ENCODE data around the gene RASIP1. TPM values are rescaled to one million over a fixed set of nuclear protein-coding genes. Genes with fewer than 3 reads are reported as not detected.
A peak's percentile ranks its signal among the peaks of the same experiment; 100 is the strongest.

RASIP1 gene
- total and polyA plus RNA-seq, 2 of the 8 experiments (the other 6 are each of a cell fraction or from before 2014, with no cell fraction given) = 9.3 to 11.4 TPM

DNA sequence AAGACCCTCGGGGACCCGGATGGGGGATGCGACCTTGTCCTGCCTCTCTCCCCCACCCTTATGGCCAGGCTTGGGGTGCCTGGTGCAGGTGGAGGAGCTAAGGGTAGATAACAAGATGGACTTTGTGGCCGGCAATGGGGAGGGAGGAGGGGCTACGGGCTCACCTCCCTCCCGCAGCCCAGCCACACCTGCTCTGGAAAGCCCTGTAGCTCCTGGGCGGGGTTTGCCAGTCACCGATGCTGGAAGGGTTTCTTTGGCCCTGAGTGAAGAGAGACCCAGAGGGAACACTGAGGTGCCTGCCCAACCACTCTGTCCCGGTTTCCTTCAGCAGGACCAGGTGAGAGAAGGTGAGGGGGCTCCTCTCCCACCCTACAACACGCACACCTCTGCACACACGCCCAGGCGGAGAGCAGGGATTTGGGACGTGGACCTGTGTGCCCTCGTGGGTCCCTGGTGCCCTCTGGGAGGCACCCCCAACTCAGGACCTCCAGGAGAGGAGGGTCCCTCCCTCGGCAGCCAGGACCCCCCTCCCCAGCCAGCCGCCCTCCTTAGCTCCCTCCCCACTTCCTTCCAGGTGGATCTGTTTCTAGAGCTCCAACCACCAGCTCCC is 44.6 kb downstream of the RASIP1 start, which contains the start of gene FUT2:
TSS of gene FUT2 (plus strand) at position 229 of the 610 bp plus-strand sequence. CDS start 6,986 bp downstream, outside the sequence.
- Histone ChIP-seq H3K36me3 (ENCODE audit: control insufficient read depth in 2 of 4, insufficient read depth in 4 of 4, low read length in 3 of 4) (no peaks in the 10 kb centered on the region), H4K5ac (ENCODE audit: insufficient read length, low read depth, low read length) (peak within 1 kb of the TSS; percentile 84), H2AFZ (ENCODE audit: low read length) (peak within 1 kb of the TSS; percentile 61), H3K79me2 (ENCODE audit: control insufficient read depth in 1 of 2, insufficient read depth in 2 of 2, low read length in 2 of 2) (no peaks in the 10 kb centered on the region), H2BK15ac (ENCODE audit: low read length) (peak within 1 kb of the TSS; percentile 95; the same call in 1 of the 2 replicates), H3K79me1 (ENCODE audit: low read depth, low read length) (peaks cover 2% of the 10 kb centered on the region; the same call in 1 of the 2 replicates), H3K4me3 (ENCODE audit: extremely low read depth in 1 of 4, insufficient read depth in 2 of 4, low read depth in 3 of 4, low read length in 4 of 4) (peak within 1 kb of the TSS; percentile 55 to 94 (median 91)), H3K9ac (replicated peaks in 1 of 4; ENCODE audit: extremely low read depth in 1 of 4, low read depth in 3 of 4, low read length in 3 of 4) (peak within 1 kb of the TSS in 3 of 4 experiments; percentile 42 to 47 (median 46); a peak in 5 of 7 replicates), H4K20me1 (replicated peaks in 1 of 2; ENCODE audit: control insufficient read depth in 1 of 2, insufficient read depth in 2 of 2, low read length in 2 of 2) (no peaks in the 10 kb centered on the region), H2BK12ac (ENCODE audit: low read depth, low read length) (peak within 1 kb of the TSS; percentile 82; the same call in 1 of the 2 replicates), H3K27me3 (replicated peaks in 1 of 4; ENCODE audit: control insufficient read depth in 3 of 4, extremely low read depth in 1 of 4, insufficient read depth in 3 of 4, low read length in 3 of 4) (no peaks in the 10 kb centered on the region), H2AK5ac (ENCODE audit: low read depth, low read length) (no peak within 1 kb of the TSS), H3K14ac (ENCODE audit: insufficient read length) (peak within 1 kb of the TSS; percentile 89), H3K4ac (replicated peaks; ENCODE audit: insufficient read length, low read depth, low read length) (peak within 1 kb of the TSS; percentile 46), H3K23ac (ENCODE audit: insufficient read length) (no peak within 1 kb of the TSS), H3K27ac (ENCODE audit: low read depth, low read length) (peak within 1 kb of the TSS; percentile 69), H3K4me1 (replicated peaks in 1 of 4; ENCODE audit: control insufficient read depth in 3 of 4, insufficient read depth in 4 of 4, low read length in 3 of 4) (peaks cover 0 to 5% (median 1%) of the 10 kb centered on the region in 4 experiments; a peak in 4 of 7 replicates), H3K56ac (replicated peaks; ENCODE audit: insufficient read length, low read depth, low read length) (peak within 1 kb of the TSS; percentile 60), H3K23me2 (ENCODE audit: low read depth, low read length) (peaks cover 8% of the 10 kb centered on the region; the same call in 1 of the 2 replicates), H3K9me3 (ENCODE audit: insufficient read depth in 2 of 2, low read depth in 1 of 2, low read length in 1 of 2) (no peaks in the 10 kb centered on the region), H3K18ac (ENCODE audit: extremely low read depth, low read length) (peak within 1 kb of the TSS; percentile 99), H4K8ac (ENCODE audit: extremely low read depth, insufficient read depth, low read length) (peak within 1 kb of the TSS; percentile 86), H4K91ac (replicated peaks; ENCODE audit: insufficient read length, low read length) (peak within 1 kb of the TSS; percentile 97), H2BK20ac (ENCODE audit: low read length) (0 out of 2 replicates have a peak within 1 kb of the TSS, but pooled peaks have one; percentile 72), H2BK5ac (ENCODE audit: low read depth, low read length) (peak within 1 kb of the TSS; percentile 97; the same call in 1 of the 2 replicates), H3K4me2 (ENCODE audit: insufficient read depth in 1 of 2, low read depth in 2 of 2, low read length in 2 of 2) (peak within 1 kb of the TSS; percentile 97 to 98), H2BK120ac (replicated peaks; ENCODE audit: low read depth, low read length) (peak within 1 kb of the TSS; percentile 61)
- DNase-seq (ENCODE audit: low read depth in 1 of 2, low spot score in 2 of 2) = peak in 1 of 2 experiments; percentile 72
- ChIA-PET POLR2A (ENCODE audit: partially characterized antibody) (interaction anchor here (0.6 to 3.5 kb wide), 35 partner anchors 9 to 176 kb away, joined by 3 to 59 read pairs (median 5); partner anchors contain the start of genes CA11, IZUMO1, MAMSTR and PPP1R15A), CTCF (ENCODE audit: partially characterized antibody) (interaction anchor here (0.5 to 9.4 kb wide), 14 partner anchors 13 to 147 kb away, joined by 3 to 59 read pairs (median 4); partner anchors contain the start of genes CA11, HSD17B14 and NTN5)
- FAIRE-seq = no peak
- whole genome bisulfite sequencing, 2 experiments (ENCODE audit: extremely low coverage in 1 of 2, insufficient coverage in 1 of 2, insufficient read length in 1 of 2, insufficient replicate concordance in 2 of 2, low coverage in 1 of 2, low lambda C conversion rate in 2 of 2, missing lambda C conversion rate in 1 of 2) = 12% methylated on average over 14 of the region's 16 CpGs; no CpG with 5 or more reads in 1 of the 2 experiments
- TF ChIP-seq HDAC2 (IDR thresholded peaks at IDR 0.05; ENCODE audit: borderline replicate concordance in 1 of 2, low read depth in 2 of 2, low read length in 2 of 2) (no peak), GABPA (IDR thresholded peaks at IDR 0.05; ENCODE audit: borderline replicate concordance, insufficient read depth, low read length) (no peak), FOSL1 (IDR thresholded peaks at IDR 0.05; ENCODE audit: insufficient read depth, low read depth, low read length) (no peak), CTBP2 (IDR thresholded peaks at IDR 0.05; ENCODE audit: borderline replicate concordance, insufficient read depth, insufficient read length, low read length) (no peak), POLR2AphosphoS5 (IDR thresholded peaks at IDR 0.05; ENCODE audit: low read depth, low read length) (peak; percentile 31; the same call in 1 of the 2 replicates), SP4 (IDR thresholded peaks at IDR 0.05; ENCODE audit: low read length) (no peak), TBP (IDR thresholded peaks at IDR 0.05; ENCODE audit: low read depth, low read length) (peak; percentile 54; the same call in 1 of the 2 replicates), KDM4A (IDR thresholded peaks at IDR 0.05; ENCODE audit: low read depth, low read length, severe bottlenecking) (peak; percentile 73), SUZ12 (IDR thresholded peaks at IDR 0.05; ENCODE audit: low read length) (peak; percentile 68; the same call in 1 of the 2 replicates), JUN (IDR thresholded peaks at IDR 0.05; ENCODE audit: low read depth, low read length) (no peak), PHF8 (conservative IDR thresholded peaks at IDR 0.05; ENCODE audit: low read depth, low read length) (0 out of 2 replicates have a peak, but pooled peaks have one; percentile 9)

Data from H1 (cell line).